EH (cell line): Measurements from ENCODE around the gene DLG5.
"Not testable (repeated sequence)": the region's sequence is repeated elsewhere in the genome, so short reads cannot be mapped to it uniquely, and the experiment has no call there.

Source experiments
- DNase-seq: peaks from one replicate; pipeline ENCODE4 v3.0.0-alpha.2; 2015; ENCODE audit warnings: low read depth

DLG5 gene

DNA sequence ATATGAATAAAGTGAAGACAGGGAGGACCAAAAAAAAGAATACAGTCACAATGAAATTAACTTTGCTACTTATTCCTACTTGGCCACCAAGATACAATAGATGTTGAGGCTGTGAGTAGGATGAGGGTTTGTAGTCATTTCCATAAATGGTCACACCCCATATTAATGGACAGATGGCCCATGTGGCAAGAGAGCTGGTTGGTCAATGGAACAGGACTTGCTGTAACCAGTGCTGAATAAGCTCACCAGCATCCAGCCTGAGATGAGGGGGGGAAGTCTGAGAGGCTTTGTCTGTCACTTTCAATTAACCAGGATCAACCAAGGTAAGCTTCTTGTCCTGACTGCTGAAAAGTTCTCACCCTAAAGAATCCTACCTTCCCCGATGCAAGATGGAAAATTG is 158.5 kb downstream of the DLG5 start:
- DNase-seq = peak; percentile 33

DNA sequence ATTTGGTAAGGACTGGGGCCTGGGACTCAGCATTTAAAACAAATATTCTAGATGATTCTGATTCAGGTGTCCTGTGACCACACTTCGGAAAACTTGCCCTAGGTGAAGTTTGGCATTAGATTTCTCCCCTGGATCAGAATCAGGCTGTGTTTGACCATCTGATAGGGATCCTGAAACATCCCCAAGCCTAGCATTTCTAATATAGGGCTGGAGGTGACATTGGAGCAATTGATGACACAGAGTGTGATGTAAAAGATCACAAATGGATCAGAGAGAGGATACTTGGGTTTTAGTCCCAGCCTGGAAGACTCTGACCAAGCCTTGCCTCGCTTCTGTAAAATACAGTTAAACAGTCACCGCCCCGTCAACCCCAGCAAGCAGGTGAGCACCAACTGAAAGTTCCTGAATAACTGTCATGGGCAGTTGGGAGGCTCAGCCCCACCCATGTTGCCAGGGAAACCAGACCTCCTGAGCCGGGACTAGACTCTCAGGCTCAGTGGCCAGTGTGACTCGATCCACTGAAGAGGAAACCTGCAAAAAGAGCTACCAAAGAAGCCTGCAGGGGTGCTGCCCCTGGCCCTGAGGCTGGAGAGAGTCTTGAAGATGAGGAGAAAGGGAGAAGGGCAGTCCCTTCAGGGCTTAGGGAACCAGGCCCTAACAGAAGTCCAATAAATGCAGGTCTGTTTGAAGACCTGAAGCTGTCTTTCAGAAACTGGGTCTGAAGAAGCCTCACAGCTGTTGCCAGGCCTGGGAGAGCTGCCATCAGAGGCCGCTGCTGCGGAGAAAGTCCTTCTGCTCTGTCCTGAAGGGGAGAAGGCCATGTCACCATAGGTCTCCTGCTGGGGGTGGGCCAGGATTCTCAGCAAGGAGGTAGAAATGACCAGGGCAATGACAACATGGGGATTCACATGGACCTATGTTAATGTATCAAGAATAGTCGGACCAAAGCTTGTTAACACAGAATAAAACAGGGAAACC is 162.8 kb downstream of the DLG5 start:
- no peak for DNase-seq

DNA sequence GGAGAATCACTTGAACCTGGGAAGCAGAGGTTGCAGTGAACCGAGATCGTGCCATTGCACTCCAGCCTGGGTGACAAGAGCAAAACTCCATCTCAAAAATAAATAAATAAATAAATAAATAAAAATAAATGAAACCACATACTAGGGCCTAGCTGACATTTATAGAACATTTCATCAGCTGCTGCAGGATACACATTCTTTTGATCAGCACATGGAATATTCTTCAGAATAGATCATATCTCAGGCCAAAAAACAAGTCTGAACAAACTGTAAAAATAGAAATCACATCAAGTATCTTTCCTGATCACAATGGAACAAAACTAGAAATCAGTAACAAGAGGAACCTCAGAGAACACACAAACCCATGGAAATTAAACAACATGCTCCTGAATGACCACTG is 168.1 kb downstream of the DLG5 start:
- DNase-seq = not testable (repeated sequence)

DNA sequence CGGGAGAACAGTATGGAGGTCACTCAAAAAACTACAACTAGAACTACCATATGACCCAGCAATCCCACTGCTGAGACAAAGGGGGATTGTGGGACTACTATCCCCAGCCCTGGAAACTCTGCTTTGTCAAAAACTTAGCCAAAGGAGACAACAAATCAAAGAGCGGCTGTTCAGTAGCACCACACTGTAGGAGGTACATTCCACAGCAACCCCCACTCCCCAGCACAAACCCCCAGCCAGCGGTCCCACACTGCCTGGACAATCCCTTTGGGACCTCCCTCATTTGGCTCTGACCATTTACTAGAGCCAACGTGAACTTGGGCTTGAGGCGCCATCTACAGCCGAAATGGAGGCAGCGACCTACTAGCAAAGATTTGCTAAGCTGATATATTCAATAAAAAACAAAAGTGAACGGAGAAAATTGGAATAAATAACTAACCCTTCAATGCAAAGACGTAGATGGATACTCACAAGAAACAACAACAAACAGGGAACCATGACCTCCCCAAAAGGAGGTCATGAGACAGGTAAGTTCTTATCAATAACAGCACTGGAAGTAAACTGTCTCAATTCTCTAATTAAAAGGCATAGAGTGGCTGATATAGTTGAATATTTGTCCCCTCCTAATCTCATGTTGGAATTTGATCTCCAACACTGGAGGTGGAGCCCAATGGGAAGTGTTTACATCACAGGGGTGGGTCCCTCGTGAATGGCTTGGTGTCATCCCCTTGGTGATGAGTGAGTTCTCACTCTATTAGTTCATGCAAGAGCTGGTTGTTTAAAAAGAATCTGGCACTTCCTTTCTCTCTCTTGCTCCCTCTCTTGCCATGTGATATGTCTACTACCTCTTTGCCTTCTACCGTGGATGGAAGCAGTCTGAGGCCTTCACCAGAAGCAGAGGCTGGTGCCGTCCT is 170.0 kb downstream of the DLG5 start:
- DNase-seq = peak; percentile 75

DNA sequence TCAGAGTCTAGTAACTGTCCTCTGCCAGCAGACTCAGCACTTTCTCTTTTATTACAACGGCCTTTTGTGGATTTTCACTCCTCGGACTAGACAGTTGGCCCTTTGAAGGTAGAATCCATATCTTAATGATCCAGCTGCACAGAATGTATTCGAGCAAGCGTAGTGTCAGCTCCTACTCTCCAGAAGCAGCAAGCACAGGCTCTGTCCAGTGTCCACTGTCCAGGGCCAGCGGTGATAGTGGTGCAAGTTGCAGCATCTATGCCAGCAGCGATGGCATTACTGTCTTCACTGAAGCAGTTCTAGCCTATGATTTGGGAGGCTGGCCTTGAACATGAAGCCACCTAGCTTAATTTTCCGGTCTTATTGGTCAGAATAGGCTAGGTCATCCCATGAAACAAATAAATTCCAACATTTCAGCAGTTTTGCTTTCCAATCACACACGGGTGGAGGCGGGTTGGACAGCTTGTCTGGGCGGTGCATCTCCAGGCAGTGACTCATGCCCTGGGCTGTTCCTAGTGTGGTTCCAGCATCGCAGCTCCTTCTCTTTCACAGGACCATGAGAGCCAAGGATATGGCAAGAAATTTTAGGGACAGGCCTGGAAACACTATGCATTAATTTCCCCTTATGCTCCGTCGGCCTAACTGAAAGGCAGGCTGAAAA is 180.4 kb downstream of the DLG5 start:
- DNase-seq = peak; percentile 83

DNA sequence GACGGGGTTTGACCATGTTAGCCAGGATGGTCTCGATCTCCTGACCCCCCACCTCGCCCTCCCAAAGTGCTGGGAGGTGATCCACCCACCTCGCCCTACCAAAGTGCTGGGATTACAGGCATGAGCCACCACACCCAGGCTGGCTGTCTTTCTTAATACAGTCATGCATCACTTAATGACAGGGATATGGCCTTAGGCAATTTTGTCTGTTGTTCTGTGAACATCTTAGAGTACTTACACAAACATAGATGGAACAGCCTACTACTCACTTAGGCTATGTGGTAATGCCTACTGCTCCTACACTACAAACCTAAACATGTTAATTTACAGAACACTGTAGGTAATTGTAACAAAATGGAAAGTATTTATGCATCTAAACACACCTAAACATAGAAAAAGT is 182.3 kb downstream of the DLG5 start:
- peak; percentile 63 for DNase-seq

DNA sequence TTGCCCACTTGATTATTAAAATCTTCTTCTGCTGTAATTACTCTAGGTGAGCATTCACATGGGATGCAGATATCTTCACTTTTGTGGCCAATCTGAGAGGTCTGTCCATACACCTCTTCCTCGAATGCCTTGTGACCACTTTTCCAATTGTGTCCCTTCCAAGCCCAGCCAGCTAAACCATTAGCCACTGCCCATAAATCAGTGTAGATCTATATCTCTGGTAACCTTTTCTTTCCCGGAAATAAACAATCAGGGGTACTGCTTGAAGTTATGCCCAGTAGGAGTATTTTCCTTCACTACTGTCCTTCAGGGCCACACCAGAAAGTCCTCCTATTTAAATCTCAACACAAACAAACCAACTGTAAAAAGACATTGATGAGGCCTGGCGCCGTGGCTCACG is 184.4 kb downstream of the DLG5 start:
- DNase-seq = no peak

DNA sequence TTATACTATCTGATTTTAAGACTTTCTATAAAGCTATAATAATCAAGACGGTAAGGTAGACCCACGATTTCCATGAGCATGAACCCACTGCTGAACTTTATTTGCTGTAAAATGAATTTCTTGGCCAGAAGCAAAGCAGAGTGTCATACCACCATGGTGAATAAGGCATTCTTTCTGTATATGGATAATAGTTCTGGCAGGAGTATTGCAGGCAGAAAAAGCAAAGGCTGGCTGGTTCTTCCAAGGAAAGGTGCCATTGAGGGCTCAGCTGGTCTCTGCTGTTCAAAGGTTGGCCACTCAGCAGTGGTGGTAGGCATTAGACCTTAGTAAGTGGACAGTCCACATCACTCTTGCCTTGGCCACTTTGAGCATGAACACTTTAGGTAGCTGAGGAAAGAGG is 184.8 kb downstream of the DLG5 start:
- peak; percentile 72 for DNase-seq
